Left forelimb (tissue), 1 donor: Measurements from ENCODE around the gene NDUFAF8.
A peak's percentile ranks its signal among the peaks of the same experiment; 100 is the strongest.

Experiments used
- DNase-seq: peaks from one replicate; pipeline ENCODE4 v3.0.0-alpha.2; 2018; ENCODE audit warnings: low spot score

Gene NDUFAF8

GRCh38 chr17:81274471-81274855 is 35.3 kb downstream of the NDUFAF8 start:
- DNase-seq: no peak

GRCh38 chr17:81276781-81277180 is 37.7 kb downstream of the NDUFAF8 start:
- no peak for DNase-seq

- DNase-seq: no peak
These were observed 38.3 kb downstream of the NDUFAF8 start for GRCh38 chr17:81277421-81277820.

GRCh38 chr17:81277946-81278693 is 39.0 kb downstream of the NDUFAF8 start:
- no peak for DNase-seq

GRCh38 chr17:81278831-81279230 is 39.7 kb downstream of the NDUFAF8 start:
- DNase-seq: no peak

GRCh38 chr17:81279278-81280275 is 40.5 kb downstream of the NDUFAF8 start:
- DNase-seq: no peak

GRCh38 chr17:81280571-81280970 is 41.5 kb downstream of the NDUFAF8 start:
- DNase-seq: no peak

- no peak for DNase-seq
These were observed 43.0 kb downstream of the NDUFAF8 start for GRCh38 chr17:81282141-81282540.

- no peak for DNase-seq
These were observed 43.8 kb downstream of the NDUFAF8 start for GRCh38 chr17:81282876-81283275.

GRCh38 chr17:81285179-81285878 is 46.2 kb downstream of the NDUFAF8 start:
- DNase-seq: peak; percentile 84

GRCh38 chr17:81285894-81286293 is 46.8 kb downstream of the NDUFAF8 start:
- DNase-seq: no peak

- no peak for DNase-seq
These were observed 47.5 kb downstream of the NDUFAF8 start for GRCh38 chr17:81286491-81287145.

- DNase-seq: no peak
These were observed 48.0 kb downstream of the NDUFAF8 start for GRCh38 chr17:81287152-81287551.

- no peak for DNase-seq
These were observed 48.8 kb downstream of the NDUFAF8 start for GRCh38 chr17:81287741-81288430.

- no peak for DNase-seq
These were observed 49.6 kb downstream of the NDUFAF8 start for GRCh38 chr17:81288715-81289114.

GRCh38 chr17:81289627-81290026 is 50.5 kb downstream of the NDUFAF8 start:
- no peak for DNase-seq

- no peak for DNase-seq
These were observed 51.1 kb downstream of the NDUFAF8 start for GRCh38 chr17:81290230-81290629.
